ENCODE data around the gene UXS1.

Gene UXS1

GRCh38 chr2:106106622-106107508 lies 87.2 kb downstream of the UXS1 start:
- no peak for TF ChIP-seq RAD21 (IDR thresholded peaks at IDR 0.05; ENCODE audit: low read depth)
- TF ChIP-seq TAF1 (IDR thresholded peaks at IDR 0.05; ENCODE audit: low read depth): no peak
- TF ChIP-seq CREB1 (IDR thresholded peaks at IDR 0.05; ENCODE audit: low read depth): no peak

- TF ChIP-seq EP300 (IDR thresholded peaks at IDR 0.05; ENCODE audit: borderline replicate concordance) (no peak), RAD21 (IDR thresholded peaks at IDR 0.05; ENCODE audit: low read depth) (no peak), FOXM1 (IDR thresholded peaks at IDR 0.05; ENCODE audit: borderline replicate concordance, low read depth) (no peak), TAF1 (IDR thresholded peaks at IDR 0.05; ENCODE audit: low read depth) (no peak), YY1 (IDR thresholded peaks at IDR 0.05; ENCODE audit: low read depth) (no peak)
- TF ChIP-seq, protein P1, sequence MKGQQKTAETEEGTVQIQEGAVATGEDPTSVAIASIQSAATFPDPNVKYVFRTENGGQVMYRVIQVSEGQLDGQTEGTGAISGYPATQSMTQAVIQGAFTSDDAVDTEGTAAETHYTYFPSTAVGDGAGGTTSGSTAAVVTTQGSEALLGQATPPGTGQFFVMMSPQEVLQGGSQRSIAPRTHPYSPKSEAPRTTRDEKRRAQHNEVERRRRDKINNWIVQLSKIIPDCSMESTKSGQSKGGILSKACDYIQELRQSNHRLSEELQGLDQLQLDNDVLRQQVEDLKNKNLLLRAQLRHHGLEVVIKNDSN (IDR thresholded peaks at IDR 0.05): no peak
- TF ChIP-seq, protein P2, sequence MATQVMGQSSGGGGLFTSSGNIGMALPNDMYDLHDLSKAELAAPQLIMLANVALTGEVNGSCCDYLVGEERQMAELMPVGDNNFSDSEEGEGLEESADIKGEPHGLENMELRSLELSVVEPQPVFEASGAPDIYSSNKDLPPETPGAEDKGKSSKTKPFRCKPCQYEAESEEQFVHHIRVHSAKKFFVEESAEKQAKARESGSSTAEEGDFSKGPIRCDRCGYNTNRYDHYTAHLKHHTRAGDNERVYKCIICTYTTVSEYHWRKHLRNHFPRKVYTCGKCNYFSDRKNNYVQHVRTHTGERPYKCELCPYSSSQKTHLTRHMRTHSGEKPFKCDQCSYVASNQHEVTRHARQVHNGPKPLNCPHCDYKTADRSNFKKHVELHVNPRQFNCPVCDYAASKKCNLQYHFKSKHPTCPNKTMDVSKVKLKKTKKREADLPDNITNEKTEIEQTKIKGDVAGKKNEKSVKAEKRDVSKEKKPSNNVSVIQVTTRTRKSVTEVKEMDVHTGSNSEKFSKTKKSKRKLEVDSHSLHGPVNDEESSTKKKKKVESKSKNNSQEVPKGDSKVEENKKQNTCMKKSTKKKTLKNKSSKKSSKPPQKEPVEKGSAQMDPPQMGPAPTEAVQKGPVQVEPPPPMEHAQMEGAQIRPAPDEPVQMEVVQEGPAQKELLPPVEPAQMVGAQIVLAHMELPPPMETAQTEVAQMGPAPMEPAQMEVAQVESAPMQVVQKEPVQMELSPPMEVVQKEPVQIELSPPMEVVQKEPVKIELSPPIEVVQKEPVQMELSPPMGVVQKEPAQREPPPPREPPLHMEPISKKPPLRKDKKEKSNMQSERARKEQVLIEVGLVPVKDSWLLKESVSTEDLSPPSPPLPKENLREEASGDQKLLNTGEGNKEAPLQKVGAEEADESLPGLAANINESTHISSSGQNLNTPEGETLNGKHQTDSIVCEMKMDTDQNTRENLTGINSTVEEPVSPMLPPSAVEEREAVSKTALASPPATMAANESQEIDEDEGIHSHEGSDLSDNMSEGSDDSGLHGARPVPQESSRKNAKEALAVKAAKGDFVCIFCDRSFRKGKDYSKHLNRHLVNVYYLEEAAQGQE (IDR thresholded peaks at IDR 0.05; ENCODE audit: low read depth): no peak
- TF ChIP-seq, protein P3, sequence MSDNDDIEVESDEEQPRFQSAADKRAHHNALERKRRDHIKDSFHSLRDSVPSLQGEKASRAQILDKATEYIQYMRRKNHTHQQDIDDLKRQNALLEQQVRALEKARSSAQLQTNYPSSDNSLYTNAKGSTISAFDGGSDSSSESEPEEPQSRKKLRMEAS (IDR thresholded peaks at IDR 0.05): no peak
These were observed 88.8 kb downstream of the UXS1 start for GRCh38 chr2:106105151-106105922.

GRCh38 chr2:106104332-106105062 lies 89.6 kb downstream of the UXS1 start:
- TF ChIP-seq RAD21 (IDR thresholded peaks at IDR 0.05; ENCODE audit: low read depth) (peak; percentile 96), NFIC (IDR thresholded peaks at IDR 0.05) (no peak), TEAD4 (IDR thresholded peaks at IDR 0.05) (no peak), CEBPB (IDR thresholded peaks at IDR 0.05) (no peak), FOXM1 (IDR thresholded peaks at IDR 0.05; ENCODE audit: borderline replicate concordance, low read depth) (no peak), EGR1 (IDR thresholded peaks at IDR 0.05) (no peak)
- TF ChIP-seq, protein P1 (IDR thresholded peaks at IDR 0.05): no peak
- TF ChIP-seq, protein P3 (IDR thresholded peaks at IDR 0.05): no peak

- TF ChIP-seq, protein P2 (IDR thresholded peaks at IDR 0.05; ENCODE audit: low read depth): no peak
- TF ChIP-seq RAD21 (IDR thresholded peaks at IDR 0.05; ENCODE audit: low read depth) (no peak), NFIC (IDR thresholded peaks at IDR 0.05) (no peak), TEAD4 (IDR thresholded peaks at IDR 0.05) (no peak), TAF1 (IDR thresholded peaks at IDR 0.05; ENCODE audit: low read depth) (no peak), EGR1 (IDR thresholded peaks at IDR 0.05) (no peak), FOXM1 (IDR thresholded peaks at IDR 0.05; ENCODE audit: borderline replicate concordance, low read depth) (no peak)
- TF ChIP-seq, protein P3 (IDR thresholded peaks at IDR 0.05): no peak
These were observed 94.4 kb downstream of the UXS1 start for GRCh38 chr2:106099691-106100090.

DNA sequence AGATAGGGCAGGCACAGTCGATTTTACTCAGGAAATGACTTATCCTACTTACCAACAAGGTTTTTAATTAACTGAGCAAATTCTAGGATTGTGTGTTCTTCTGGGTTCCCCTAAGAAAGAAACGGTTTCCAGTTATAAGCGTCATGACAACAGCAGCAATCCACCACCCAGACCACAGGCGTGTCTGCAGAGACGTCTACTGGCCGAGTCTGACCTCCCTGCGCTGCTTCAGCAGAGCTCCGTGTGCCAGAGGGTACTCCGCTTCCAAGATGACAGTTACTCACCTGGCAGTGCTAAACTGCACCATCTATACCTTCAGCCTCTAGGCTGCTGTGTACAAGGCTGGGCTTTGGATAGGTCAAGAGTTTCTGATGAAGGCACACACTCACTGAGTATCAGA lies 95.4 kb downstream of the UXS1 start:
- TF ChIP-seq TAF1 (IDR thresholded peaks at IDR 0.05; ENCODE audit: low read depth) (no peak), CREB1 (IDR thresholded peaks at IDR 0.05; ENCODE audit: low read depth) (no peak), EGR1 (IDR thresholded peaks at IDR 0.05) (no peak), RAD21 (IDR thresholded peaks at IDR 0.05; ENCODE audit: low read depth) (no peak), CEBPB (IDR thresholded peaks at IDR 0.05) (no peak), YY1 (IDR thresholded peaks at IDR 0.05; ENCODE audit: low read depth) (no peak)
- TF ChIP-seq, protein P3 (IDR thresholded peaks at IDR 0.05): no peak
